Vagina (tissue), 2 donors: ENCODE results near the gene PVALB.

ENCODE experiments used
- POLR2A ChIP-seq, 2 donors: fragments of 450-650 bp; IDR thresholded peaks; one replicate each; pipeline ENCODE4 v1.6.1; 2017; ENCODE audit warnings: antibody characterized with exemption in 2 of 2, mild to moderate bottlenecking in 2 of 2, moderate library complexity in 2 of 2
- TF ChIP-seq, protein P1 (sequence below), 3 experiments: fragments of 450-650 bp in 2 of 3; fragments of 200-600 bp in 1 of 3; sonication (generic) in 1 of 3; IDR thresholded peaks; one replicate each; pipeline ENCODE4 v1.5.1; 2017 to 2019; ENCODE audit warnings: antibody characterized with exemption in 3 of 3, mild to moderate bottlenecking in 2 of 3, moderate library complexity in 2 of 3

DNA sequence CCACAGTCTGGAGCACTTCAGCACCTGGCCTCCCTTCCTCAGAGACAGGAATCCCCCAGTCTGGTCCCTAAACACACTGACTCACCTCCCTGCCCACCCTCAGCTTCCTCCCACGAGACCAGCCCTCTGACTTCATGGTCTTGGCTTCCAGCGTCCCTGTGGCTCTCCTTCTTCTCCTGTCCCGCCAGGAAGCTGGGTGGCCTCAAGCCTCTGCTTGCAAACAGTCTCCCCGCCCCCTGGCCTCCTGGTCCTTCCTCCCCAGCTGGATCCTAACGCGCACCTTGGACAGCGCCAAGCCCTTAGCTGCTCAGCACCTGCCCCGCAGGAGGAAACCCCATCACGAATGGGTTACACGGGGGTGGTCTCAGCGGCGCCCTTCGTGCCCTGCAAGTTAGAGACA is 48.5 kb upstream of the PVALB start:
- TF ChIP-seq, protein P1, sequence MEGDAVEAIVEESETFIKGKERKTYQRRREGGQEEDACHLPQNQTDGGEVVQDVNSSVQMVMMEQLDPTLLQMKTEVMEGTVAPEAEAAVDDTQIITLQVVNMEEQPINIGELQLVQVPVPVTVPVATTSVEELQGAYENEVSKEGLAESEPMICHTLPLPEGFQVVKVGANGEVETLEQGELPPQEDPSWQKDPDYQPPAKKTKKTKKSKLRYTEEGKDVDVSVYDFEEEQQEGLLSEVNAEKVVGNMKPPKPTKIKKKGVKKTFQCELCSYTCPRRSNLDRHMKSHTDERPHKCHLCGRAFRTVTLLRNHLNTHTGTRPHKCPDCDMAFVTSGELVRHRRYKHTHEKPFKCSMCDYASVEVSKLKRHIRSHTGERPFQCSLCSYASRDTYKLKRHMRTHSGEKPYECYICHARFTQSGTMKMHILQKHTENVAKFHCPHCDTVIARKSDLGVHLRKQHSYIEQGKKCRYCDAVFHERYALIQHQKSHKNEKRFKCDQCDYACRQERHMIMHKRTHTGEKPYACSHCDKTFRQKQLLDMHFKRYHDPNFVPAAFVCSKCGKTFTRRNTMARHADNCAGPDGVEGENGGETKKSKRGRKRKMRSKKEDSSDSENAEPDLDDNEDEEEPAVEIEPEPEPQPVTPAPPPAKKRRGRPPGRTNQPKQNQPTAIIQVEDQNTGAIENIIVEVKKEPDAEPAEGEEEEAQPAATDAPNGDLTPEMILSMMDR (IDR thresholded peaks at IDR 0.05) = no peak
- TF ChIP-seq POLR2A (IDR thresholded peaks at IDR 0.05) = no peak
